Kidney epithelial cell (primary cell): ENCODE results near the gene LETM1. TPM values are rescaled to one million over a fixed set of nuclear protein-coding genes. Genes with fewer than 3 reads are reported as not detected.

Source experiments
- DNase-seq: peaks from one replicate; pipeline ENCODE4 v3.0.0-alpha.2; 2010; ENCODE audit warnings: low read depth
- H3K27me3 ChIP-seq: 2 replicates; pipeline ENCODE4 v1.6.0; 2011; ENCODE audit warnings: low read length; ENCODE audit not compliant: control insufficient read depth, insufficient read depth
- H3K36me3 ChIP-seq: 2 replicates; pipeline ENCODE4 v1.5.1; 2011; ENCODE audit warnings: low read length; ENCODE audit not compliant: control insufficient read depth, insufficient read depth
- H3K4me3 ChIP-seq: 2 replicates; pipeline ENCODE4 v1.5.1; 2011; ENCODE audit warnings: low read depth, mild to moderate bottlenecking, control low read depth, low read length
- total RNA-seq: library from RNA; depleted of rRNA; stranded (reverse); fragments of >200 nt; gene quantifications from 2 replicates; pipeline ENCODE4 v1.2.3, GENCODE V29; 2015
- TF ChIP-seq, protein P1 (sequence below): IDR thresholded peaks from 2 replicates; pipeline ENCODE4 v1.5.1; 2011; ENCODE audit warnings: mild to moderate bottlenecking, moderate library complexity, low read length, control low read depth, inconsistent platforms; ENCODE audit not compliant: insufficient read depth, poor library complexity, severe bottlenecking

The LETM1 gene
- total RNA-seq, 1 donor from 2014 or later: 41.5 TPM

DNA sequence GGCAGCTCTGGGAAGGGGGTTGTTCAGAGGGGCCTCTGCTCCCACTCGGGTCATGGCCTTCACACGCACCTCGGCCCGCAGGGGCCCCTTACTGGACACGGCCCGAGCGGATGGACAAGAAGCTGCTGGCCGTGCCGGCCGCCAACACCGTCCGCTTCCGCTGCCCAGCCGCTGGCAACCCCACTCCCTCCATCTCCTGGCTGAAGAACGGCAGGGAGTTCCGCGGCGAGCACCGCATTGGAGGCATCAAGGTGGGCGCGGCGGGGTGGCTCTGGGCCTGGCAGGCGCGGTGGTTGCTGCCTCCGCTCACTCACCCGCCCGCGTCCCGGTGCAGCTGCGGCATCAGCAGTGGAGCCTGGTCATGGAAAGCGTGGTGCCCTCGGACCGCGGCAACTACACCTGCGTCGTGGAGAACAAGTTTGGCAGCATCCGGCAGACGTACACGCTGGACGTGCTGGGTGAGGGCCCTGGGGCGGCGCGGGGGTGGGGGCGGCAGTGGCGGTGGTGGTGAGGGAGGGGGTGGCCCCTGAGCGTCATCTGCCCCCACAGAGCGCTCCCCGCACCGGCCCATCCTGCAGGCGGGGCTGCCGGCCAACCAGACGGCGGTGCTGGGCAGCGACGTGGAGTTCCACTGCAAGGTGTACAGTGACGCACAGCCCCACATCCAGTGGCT, 54.5 kb downstream of the LETM1 start:
- DNase-seq: no peak
- TF ChIP-seq, protein P1, sequence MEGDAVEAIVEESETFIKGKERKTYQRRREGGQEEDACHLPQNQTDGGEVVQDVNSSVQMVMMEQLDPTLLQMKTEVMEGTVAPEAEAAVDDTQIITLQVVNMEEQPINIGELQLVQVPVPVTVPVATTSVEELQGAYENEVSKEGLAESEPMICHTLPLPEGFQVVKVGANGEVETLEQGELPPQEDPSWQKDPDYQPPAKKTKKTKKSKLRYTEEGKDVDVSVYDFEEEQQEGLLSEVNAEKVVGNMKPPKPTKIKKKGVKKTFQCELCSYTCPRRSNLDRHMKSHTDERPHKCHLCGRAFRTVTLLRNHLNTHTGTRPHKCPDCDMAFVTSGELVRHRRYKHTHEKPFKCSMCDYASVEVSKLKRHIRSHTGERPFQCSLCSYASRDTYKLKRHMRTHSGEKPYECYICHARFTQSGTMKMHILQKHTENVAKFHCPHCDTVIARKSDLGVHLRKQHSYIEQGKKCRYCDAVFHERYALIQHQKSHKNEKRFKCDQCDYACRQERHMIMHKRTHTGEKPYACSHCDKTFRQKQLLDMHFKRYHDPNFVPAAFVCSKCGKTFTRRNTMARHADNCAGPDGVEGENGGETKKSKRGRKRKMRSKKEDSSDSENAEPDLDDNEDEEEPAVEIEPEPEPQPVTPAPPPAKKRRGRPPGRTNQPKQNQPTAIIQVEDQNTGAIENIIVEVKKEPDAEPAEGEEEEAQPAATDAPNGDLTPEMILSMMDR: no peak
- no peaks in the 10 kb centered on the region for H3K36me3 ChIP-seq
- H3K4me3 ChIP-seq: no peak overlapping the region
- H3K27me3 ChIP-seq: peaks cover 28% of the 10 kb centered on the region

DNA sequence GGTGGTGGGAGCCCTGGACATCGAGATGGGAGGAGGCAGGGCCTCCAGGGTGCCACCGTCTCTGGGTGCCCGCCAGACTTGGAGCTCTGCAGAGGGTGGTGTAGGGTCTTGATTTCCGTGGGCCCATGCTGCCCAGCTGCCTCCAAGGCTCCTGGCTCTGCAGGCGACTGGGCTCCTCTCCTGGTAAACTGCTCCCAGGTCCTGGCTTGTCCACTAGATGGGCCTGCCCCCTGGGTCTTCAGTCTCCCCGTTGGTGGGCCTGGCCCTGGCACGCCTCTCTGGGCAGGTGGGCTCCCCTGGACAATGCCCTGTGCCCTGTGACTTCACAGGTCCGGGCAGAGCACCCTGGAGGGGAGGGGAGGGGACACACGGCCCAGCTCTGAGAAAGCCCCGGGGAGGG, 55.2 kb downstream of the LETM1 start:
- no peak overlapping the region for H3K4me3 ChIP-seq
- no peak for DNase-seq
- peaks cover 35% of the 10 kb centered on the region for H3K27me3 ChIP-seq
- TF ChIP-seq, protein P1: no peak
- no peaks in the 10 kb centered on the region for H3K36me3 ChIP-seq

DNA sequence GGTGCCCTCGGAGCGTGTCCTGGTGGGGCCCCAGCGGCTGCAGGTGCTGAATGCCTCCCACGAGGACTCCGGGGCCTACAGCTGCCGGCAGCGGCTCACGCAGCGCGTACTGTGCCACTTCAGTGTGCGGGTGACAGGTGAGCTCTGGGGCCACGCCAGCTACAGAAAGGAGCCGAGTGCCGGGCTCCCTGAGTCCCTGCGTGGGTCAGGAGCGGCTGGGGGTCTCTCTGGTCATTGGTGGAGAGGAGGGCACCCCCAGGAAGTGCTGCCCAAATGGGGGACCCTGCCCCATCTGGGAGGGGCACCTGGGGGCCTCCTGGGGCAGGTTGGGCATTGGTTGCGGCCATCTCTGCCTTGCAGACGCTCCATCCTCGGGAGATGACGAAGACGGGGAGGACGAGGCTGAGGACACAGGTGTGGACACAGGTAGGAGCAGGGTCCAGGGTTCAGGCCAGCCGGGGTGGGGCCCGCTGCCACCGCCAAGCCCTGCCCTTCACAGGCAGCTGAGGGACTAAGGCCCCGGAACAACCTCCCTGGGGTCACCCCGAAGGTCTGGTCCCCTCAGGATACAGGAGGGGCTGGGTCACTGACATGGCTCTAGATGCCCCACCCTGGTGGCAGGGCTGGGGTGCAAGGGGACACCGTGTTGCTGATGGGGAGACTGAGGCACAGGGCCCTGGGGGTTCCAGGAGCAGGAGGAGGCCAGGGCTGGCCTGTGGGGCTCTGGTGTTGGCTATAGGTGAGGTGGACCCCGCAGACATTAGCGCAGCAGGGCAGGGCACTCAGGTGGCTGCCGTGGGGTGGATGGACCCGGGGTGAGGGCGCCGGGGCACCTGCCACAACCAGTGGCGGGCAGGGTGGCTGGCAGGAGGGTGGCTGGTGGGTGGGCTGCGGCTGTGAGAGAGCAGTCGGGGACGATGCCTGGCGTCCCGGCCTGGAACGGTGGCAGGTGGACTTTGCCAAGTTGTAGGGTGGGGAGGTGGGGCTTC, 56.3 kb downstream of the LETM1 start:
- Histone ChIP-seq H3K27me3 (peaks cover 45% of the 10 kb centered on the region), H3K36me3 (no peaks in the 10 kb centered on the region), H3K4me3 (no peak overlapping the region)
- TF ChIP-seq, protein P1: no peak
- no peak for DNase-seq

DNA sequence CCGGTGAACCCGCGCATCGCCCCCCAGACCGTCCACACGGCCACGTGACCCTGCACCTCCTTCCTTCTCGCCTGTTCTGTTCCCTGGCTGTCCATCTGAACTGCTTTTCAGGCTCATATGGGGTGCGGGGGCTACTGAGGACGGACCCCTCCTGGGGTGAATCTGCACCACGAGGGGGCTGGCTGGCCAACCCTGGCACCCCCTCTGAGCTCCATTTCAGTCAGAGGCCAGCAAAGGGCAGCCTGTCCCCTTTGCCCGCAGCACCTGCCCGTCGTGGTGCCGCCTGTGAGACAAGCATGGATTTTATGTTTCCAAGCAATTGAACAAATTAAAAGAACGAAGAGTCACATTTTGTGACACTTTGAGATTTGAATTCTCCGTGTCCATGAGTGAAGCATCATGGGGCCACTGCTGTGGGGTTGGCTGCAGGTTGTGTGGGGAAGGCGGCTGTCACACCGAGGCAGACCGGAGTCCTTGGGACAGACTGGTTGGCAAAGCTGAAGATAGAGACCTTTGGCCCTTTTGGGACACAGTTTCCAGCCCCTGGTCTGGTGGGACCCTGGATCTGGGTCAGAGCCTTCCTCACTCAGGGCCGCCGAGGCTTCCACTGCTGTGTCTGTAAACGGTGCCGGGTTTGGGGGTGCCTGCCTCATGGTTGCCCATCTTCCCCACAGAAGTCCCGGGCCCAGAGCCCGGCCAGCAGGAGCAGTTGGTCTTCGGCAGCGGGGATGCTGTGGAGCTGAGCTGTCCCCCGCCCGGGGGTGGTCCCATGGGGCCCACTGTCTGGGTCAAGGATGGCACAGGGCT, 57.2 kb downstream of the LETM1 start:
- TF ChIP-seq, protein P1: no peak
- no peaks in the 10 kb centered on the region for H3K36me3 ChIP-seq
- no peak for DNase-seq
- H3K4me3 ChIP-seq: no peak overlapping the region
- H3K27me3 ChIP-seq: peaks cover 54% of the 10 kb centered on the region

DNA sequence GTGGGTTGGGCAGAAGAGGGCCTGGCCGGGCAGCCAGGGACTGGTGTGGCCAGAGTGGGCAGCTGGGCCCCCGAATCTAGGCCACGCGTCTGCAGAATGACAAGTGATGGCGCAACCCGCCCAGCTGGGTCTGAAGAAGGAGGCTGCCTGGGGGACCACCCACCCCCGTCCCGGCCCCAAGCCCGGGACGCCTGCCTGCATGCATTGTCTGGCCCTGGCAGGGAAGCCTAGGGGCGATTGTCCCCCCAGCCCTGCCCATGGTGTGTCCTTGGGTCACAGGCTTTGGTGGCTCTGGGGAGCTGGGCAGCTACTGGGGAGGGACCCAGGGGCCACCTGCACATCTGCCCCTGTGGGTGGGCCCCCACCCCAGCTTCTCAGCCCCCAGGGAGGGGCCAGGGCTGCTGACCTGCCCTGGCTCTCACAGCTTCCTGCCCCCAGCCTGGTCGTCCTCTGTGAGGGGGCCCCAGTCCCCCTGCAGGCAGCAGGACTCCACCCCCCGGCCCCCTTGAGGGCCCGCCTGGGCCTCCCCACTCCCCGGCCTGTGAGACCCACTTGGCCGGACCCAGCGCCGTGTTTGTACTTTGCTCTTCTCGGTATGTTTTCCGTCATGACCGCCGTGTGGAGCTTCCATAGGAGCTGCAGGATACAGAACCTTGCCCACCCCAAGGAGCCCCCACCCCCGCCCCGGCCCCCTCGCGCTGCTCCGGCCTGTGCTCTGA, 57.9 kb downstream of the LETM1 start:
- TF ChIP-seq, protein P1: no peak

More for the DNA sequence above, 57.9 kb downstream of the LETM1 start:
- Histone ChIP-seq H3K4me3 (no peak overlapping the region), H3K36me3 (no peaks in the 10 kb centered on the region), H3K27me3 (peaks cover 54% of the 10 kb centered on the region)
- no peak for DNase-seq
